HCT116 (cell line): ENCODE data around the gene NTNG1. TPM values are rescaled to one million over a fixed set of nuclear protein-coding genes. Genes with fewer than 3 reads are reported as not detected.

ENCODE experiments used
- ATAC-seq: fragments of 200-7000 bp; cut with Tn5 transposase; 2 replicates; pipeline ENCODE4 v1.9.1; 2020; ENCODE audit warnings: mild to moderate bottlenecking, moderate library complexity
- BruUV-seq: library from RNA; stranded (reverse); fragments of 400-500 nt; replicated peaks from 2 replicates; lab custom pipeline; 2021; lab: Mats Ljungman, UMichigan
- CTCF ChIA-PET: fragments of 300-600 bp; sonication (Branson Sonifier 250); formaldehyde crosslinking; loops from one replicate; lab custom pipeline; 2021; ENCODE audit warnings: antibody characterized with exemption; lab: Charles Lee
- POLR2A ChIA-PET: fragments of 300-600, 350-600 bp; sonication (Branson Sonifier 250); formaldehyde crosslinking; loops from one replicate; lab custom pipeline; 2021; ENCODE audit warnings: antibody characterized with exemption; lab: Charles Lee
- RAD21 ChIA-PET, 2 experiments: fragments of 300-600 bp; sonication (Branson Sonifier 250); formaldehyde crosslinking; loops; one replicate each; lab custom pipeline; 2023; ENCODE audit warnings: low total read pairs in 2 of 2; ENCODE audit not compliant: uncharacterized antibody in 2 of 2, unreplicated experiment in 2 of 2, low non-redundant PET in 1 of 2; lab: Charles Lee
- DNase-seq: peaks from one replicate; pipeline ENCODE4 v3.0.0-alpha.2; 2010; ENCODE audit warnings: low read depth, low spot score
- H2AFZ ChIP-seq: fragments of 200-600 bp; shearing (Covaris generic), sonication (generic); 2 replicates; pipeline ENCODE4 v1.6.1; 2017; ENCODE audit warnings: low read depth, mixed run types, mixed read lengths, antibody characterized with exemption, low read length; ENCODE audit not compliant: poor library complexity, severe bottlenecking
- H3K27ac ChIP-seq: 2 replicates; pipeline ENCODE4 v1.5.1; 2012; ENCODE audit warnings: low read depth, low read length
- H3K27me3 ChIP-seq: fragments of 200-600 bp; sonication (generic); 2 replicates; pipeline ENCODE4 v1.6.1; 2016; ENCODE audit warnings: mixed run types, low read length, mixed read lengths; ENCODE audit not compliant: insufficient read depth
- H3K36me3 ChIP-seq, 2 experiments: fragments of 200-500 bp in 1 of 2; fragments of 200-600 bp in 1 of 2; sonication (Bioruptor generic) in 1 of 2; sonication (generic) in 1 of 2; 2 replicates each; pipeline versions ENCODE4 v1.5.1 to v1.6.1; 2014 to 2016; ENCODE audit warnings: low read length in 2 of 2, inconsistent platforms in 1 of 2, mixed read lengths in 1 of 2, mixed run types in 1 of 2; ENCODE audit not compliant: insufficient read depth in 2 of 2, control insufficient read depth in 1 of 2
- H3K4me1 ChIP-seq, 2 experiments: fragments of 200-600 bp in 1 of 2; sonication (generic) in 1 of 2; 2 replicates each; pipeline versions ENCODE4 v1.5.1 to v1.6.1; 2012 to 2017; ENCODE audit warnings: low read length in 2 of 2, inconsistent platforms in 1 of 2, mild to moderate bottlenecking in 1 of 2, mixed read lengths in 1 of 2, mixed run types in 1 of 2, moderate library complexity in 1 of 2; ENCODE audit not compliant: insufficient read depth in 2 of 2, control insufficient read depth in 1 of 2
- H3K4me2 ChIP-seq: fragments of 200-600 bp; sonication (generic); 2 replicates; pipeline ENCODE4 v1.6.1; 2017; ENCODE audit warnings: mixed run types, low read length, mixed read lengths
- H3K4me3 ChIP-seq, 2 experiments: fragments of 200-600 bp in 1 of 2; sonication (generic) in 1 of 2; replicated peaks in 1 of 2; 2 replicates each; pipeline ENCODE4 v1.5.1; 2011 to 2016; ENCODE audit warnings: low read length in 2 of 2, control low read depth in 1 of 2, low read depth in 1 of 2, mild to moderate bottlenecking in 1 of 2, mixed read lengths in 1 of 2, mixed run types in 1 of 2
- H3K79me2 ChIP-seq: fragments of 200-600 bp; sonication (generic); 2 replicates; pipeline ENCODE4 v1.6.1; 2017; ENCODE audit warnings: mild to moderate bottlenecking, mixed run types, low read length, moderate library complexity, mixed read lengths; ENCODE audit not compliant: insufficient read depth
- H3K9ac ChIP-seq: fragments of 200-600 bp; sonication (generic); 2 replicates; pipeline ENCODE4 v1.6.1; 2016; ENCODE audit warnings: low read length, mixed read lengths
- H3K9me2 ChIP-seq: fragments of 200-600 bp; sonication (generic), shearing (Covaris generic); 2 replicates; pipeline ENCODE4 v1.6.1; 2017; ENCODE audit warnings: mixed run types, mild to moderate bottlenecking, moderate library complexity; ENCODE audit not compliant: insufficient read depth
- H3K9me3 ChIP-seq, 2 experiments: fragments of 200-500 bp in 1 of 2; fragments of 200-600 bp in 1 of 2; sonication (Bioruptor generic) in 1 of 2; sonication (generic) in 1 of 2; 2 replicates each; pipeline ENCODE4 v1.6.1; 2014 to 2017; ENCODE audit warnings: low read length in 2 of 2, mixed read lengths in 2 of 2, inconsistent platforms in 1 of 2, low read depth in 1 of 2, mild to moderate bottlenecking in 1 of 2, mixed run types in 1 of 2, moderate library complexity in 1 of 2; ENCODE audit not compliant: control insufficient read depth in 1 of 2, insufficient read depth in 1 of 2
- H4K20me1 ChIP-seq: fragments of 200-600 bp; sonication (generic), shearing (Covaris generic); 2 replicates; pipeline ENCODE4 v1.6.1; 2017; ENCODE audit warnings: mixed run types, mild to moderate bottlenecking, moderate library complexity; ENCODE audit not compliant: insufficient read depth
- CBX3 ChIP-seq: IDR thresholded peaks from 2 replicates; pipeline ENCODE4 v1.6.1; 2012; ENCODE audit warnings: low read depth
- CTCF ChIP-seq, 3 experiments: fragments of 200-600 bp in 1 of 3; sonication (generic) in 1 of 3; IDR thresholded peaks in 2 of 3; conservative IDR thresholded peaks in 1 of 3; 2 replicates each; pipeline ENCODE4 v1.5.1; 2012 to 2017; ENCODE audit warnings: low read depth in 2 of 3, low read length in 2 of 3, antibody characterized with exemption in 1 of 3, borderline replicate concordance in 1 of 3, control low read depth in 1 of 3, mild to moderate bottlenecking in 1 of 3, mixed read lengths in 1 of 3, mixed run types in 1 of 3, moderate library complexity in 1 of 3; ENCODE audit not compliant: insufficient read depth in 1 of 3
- EGR1 ChIP-seq: IDR thresholded peaks from 2 replicates; pipeline ENCODE4 v1.6.1; 2012; ENCODE audit warnings: low read depth
- ELF1 ChIP-seq: IDR thresholded peaks from 2 replicates; pipeline ENCODE4 v1.6.1; 2012; ENCODE audit warnings: low read depth, borderline replicate concordance
- EZH2 ChIP-seq: fragments of 200-600 bp; sonication (generic); IDR thresholded peaks from 2 replicates; pipeline ENCODE4 v1.6.1; 2017; ENCODE audit warnings: antibody characterized with exemption, mixed run types
- FOSL1 ChIP-seq: IDR thresholded peaks from 2 replicates; pipeline ENCODE4 v1.6.1; 2012; ENCODE audit warnings: low read depth
- JUND ChIP-seq: IDR thresholded peaks from 2 replicates; pipeline ENCODE4 v1.6.1; 2012
- MAX ChIP-seq: IDR thresholded peaks from 2 replicates; pipeline ENCODE4 v1.6.1; 2012
- POLR2A ChIP-seq: IDR thresholded peaks from 2 replicates; pipeline ENCODE4 v1.7.0; 2011; ENCODE audit warnings: borderline replicate concordance; ENCODE audit not compliant: insufficient read depth, insufficient read length; ENCODE audit errors: extremely low read depth
- POLR2AphosphoS5 ChIP-seq: IDR thresholded peaks from 2 replicates; pipeline ENCODE4 v1.6.1; 2011; ENCODE audit warnings: mild to moderate bottlenecking, low read depth, low read length, moderate library complexity
- RAD21 ChIP-seq: IDR thresholded peaks from 2 replicates; pipeline ENCODE4 v1.6.1; 2012; ENCODE audit warnings: low read depth, mild to moderate bottlenecking
- REST ChIP-seq: IDR thresholded peaks from 2 replicates; pipeline ENCODE4 v1.6.1; 2012; ENCODE audit warnings: low read depth
- SIN3A ChIP-seq: IDR thresholded peaks from 2 replicates; pipeline ENCODE4 v1.6.1; 2012; ENCODE audit warnings: low read depth
- SRF ChIP-seq: IDR thresholded peaks from 2 replicates; pipeline ENCODE4 v1.6.1; 2012; ENCODE audit warnings: low read depth
- TCF7L2 ChIP-seq: IDR thresholded peaks from 2 replicates; pipeline ENCODE4 v1.7.0; 2011; ENCODE audit warnings: borderline replicate concordance, inconsistent platforms; ENCODE audit not compliant: insufficient read depth, insufficient read length; ENCODE audit errors: extremely low read depth
- ZBTB33 ChIP-seq: IDR thresholded peaks from 2 replicates; pipeline ENCODE4 v1.6.1; 2011; ENCODE audit warnings: mild to moderate bottlenecking, low read length, moderate library complexity; ENCODE audit not compliant: insufficient replicate concordance; ENCODE audit errors: extremely low read depth
- ZFX ChIP-seq: fragments of 450-650 bp; IDR thresholded peaks from 2 replicates; pipeline ENCODE4 v1.6.1; 2017
- ZNF274 ChIP-seq: fragments of 200-500 bp; sonication (Bioruptor generic); IDR thresholded peaks from 2 replicates; pipeline ENCODE4 v1.6.1; 2014; ENCODE audit warnings: mild to moderate bottlenecking, low read depth, low read length, inconsistent platforms
- intact Hi-C: fragments of 100-400 bp; cut with micrococcal nuclease; formaldehyde crosslinking; loops from 2 replicates; pipeline ENCODE4 v1.10.0; 2022
- total RNA-seq: library from RNA; stranded (reverse); gene quantifications from one replicate; pipeline ENCODE4 v1.2.1, GENCODE V29; 2021; ENCODE audit not compliant: unreplicated experiment

The NTNG1 gene
- total RNA-seq, 1 experiment from 2014 or later: not detected

GRCh38 chr1:107529511-107530149 is 388.8 kb downstream of the NTNG1 start:
- H3K9me3 ChIP-seq: peaks cover 0 to 12% of the 10 kb centered on the region in 2 experiments; a peak in 2 of 4 replicates
- H3K4me3 ChIP-seq: no peak overlapping the region
- ChIA-PET RAD21 (no interaction called here), POLR2A (no interaction called here), CTCF (interaction anchor here (1.6 kb wide), 1 partner anchor 99 kb away, joined by 4 read pairs; no protein-coding TSS in a partner anchor)
- H3K79me2 ChIP-seq: no peaks in the 10 kb centered on the region
- H3K9ac ChIP-seq: no peak overlapping the region
- H3K27me3 ChIP-seq: no peaks in the 10 kb centered on the region
- no peaks in the 10 kb centered on the region for H3K36me3 ChIP-seq
- H3K4me2 ChIP-seq: no peak overlapping the region
- ATAC-seq (peak; percentile 63), DNase-seq (no peak)
- no peak for TF ChIP-seq SRF
- no peak for TF ChIP-seq ZFX
- TF ChIP-seq JUND: no peak
- TF ChIP-seq ZBTB33: no peak
- TF ChIP-seq MAX: no peak
- TF ChIP-seq REST: no peak
- no peak for TF ChIP-seq ELF1
- no peak for TF ChIP-seq EGR1
- no peak for TF ChIP-seq SIN3A
- TF ChIP-seq ZNF274: no peak
- no peak for TF ChIP-seq FOSL1
- no peak for TF ChIP-seq EZH2
- TF ChIP-seq TCF7L2: no peak
- peak; percentile 30; the same call in 1 of the 2 replicates for TF ChIP-seq RAD21
- no peak for TF ChIP-seq POLR2AphosphoS5
- TF ChIP-seq CTCF (IDR thresholded peaks at IDR 0.05 in 2 of 3, conservative IDR thresholded peaks at IDR 0.05 in 1 of 3; ENCODE audit: borderline replicate concordance in 1 of 3, insufficient read depth in 1 of 3, low read depth in 2 of 3, low read length in 2 of 3): peak in 2 of 3 experiments; percentile 55 to 63; a peak in 4 of 6 replicates
- TF ChIP-seq CBX3: no peak
- TF ChIP-seq POLR2A: no peak
- H3K9me2 ChIP-seq: no peaks in the 10 kb centered on the region
- no TSS peak for BruUV-seq
- no peaks in the 10 kb centered on the region for H4K20me1 ChIP-seq
- H2AFZ ChIP-seq: no peak overlapping the region
- H3K4me1 ChIP-seq: no peaks in the 10 kb centered on the region
- H3K27ac ChIP-seq: no peak overlapping the region
- intact Hi-C loops: no loop called here
